Chondrocyte (in vitro differentiated cells): ENCODE data around the gene TNNT2. TPM values are rescaled to one million over a fixed set of nuclear protein-coding genes. Genes with fewer than 3 reads are reported as not detected.

Source experiments
- DNase-seq: peaks from one replicate; pipeline ENCODE4 v3.0.0; 2021; ENCODE audit warnings: mixed read lengths, low spot score
- H3K27ac Mint-ChIP-seq: one replicate; pipeline ENCODE4 v1.8.0; 2021; ENCODE audit warnings: mild to moderate bottlenecking, moderate library complexity, mixed read lengths; ENCODE audit not compliant: unreplicated experiment
- H3K27me3 Mint-ChIP-seq: 2 replicates; pipeline ENCODE4 v1.8.0; 2021; ENCODE audit warnings: low read depth, mixed read lengths
- H3K36me3 Mint-ChIP-seq: 2 replicates; pipeline ENCODE4 v1.8.0; 2021; ENCODE audit warnings: low read depth, mixed read lengths
- H3K4me1 Mint-ChIP-seq: 2 replicates; pipeline ENCODE4 v1.8.0; 2021; ENCODE audit warnings: low read depth, mild to moderate bottlenecking, mixed read lengths
- H3K4me3 Mint-ChIP-seq: one replicate; pipeline ENCODE4 v1.8.0; 2021; ENCODE audit warnings: mild to moderate bottlenecking, moderate library complexity, mixed read lengths; ENCODE audit not compliant: unreplicated experiment
- H3K9me3 Mint-ChIP-seq: 2 replicates; pipeline ENCODE4 v1.8.0; 2021; ENCODE audit warnings: low read depth, mixed read lengths
- CTCF ChIP-seq: fragments of 200-600 bp; sonication (generic); IDR thresholded peaks from 2 replicates; pipeline ENCODE4 v1.5.0; 2021; ENCODE audit warnings: antibody characterized with exemption, mild to moderate bottlenecking, moderate library complexity
- total RNA-seq: library from RNA; stranded (reverse); gene quantifications from 3 replicates; pipeline ENCODE4 v1.2.1, GENCODE V29; 2021

The TNNT2 gene
- total RNA-seq, 1 donor from 2014 or later = 21.6 TPM

DNA sequence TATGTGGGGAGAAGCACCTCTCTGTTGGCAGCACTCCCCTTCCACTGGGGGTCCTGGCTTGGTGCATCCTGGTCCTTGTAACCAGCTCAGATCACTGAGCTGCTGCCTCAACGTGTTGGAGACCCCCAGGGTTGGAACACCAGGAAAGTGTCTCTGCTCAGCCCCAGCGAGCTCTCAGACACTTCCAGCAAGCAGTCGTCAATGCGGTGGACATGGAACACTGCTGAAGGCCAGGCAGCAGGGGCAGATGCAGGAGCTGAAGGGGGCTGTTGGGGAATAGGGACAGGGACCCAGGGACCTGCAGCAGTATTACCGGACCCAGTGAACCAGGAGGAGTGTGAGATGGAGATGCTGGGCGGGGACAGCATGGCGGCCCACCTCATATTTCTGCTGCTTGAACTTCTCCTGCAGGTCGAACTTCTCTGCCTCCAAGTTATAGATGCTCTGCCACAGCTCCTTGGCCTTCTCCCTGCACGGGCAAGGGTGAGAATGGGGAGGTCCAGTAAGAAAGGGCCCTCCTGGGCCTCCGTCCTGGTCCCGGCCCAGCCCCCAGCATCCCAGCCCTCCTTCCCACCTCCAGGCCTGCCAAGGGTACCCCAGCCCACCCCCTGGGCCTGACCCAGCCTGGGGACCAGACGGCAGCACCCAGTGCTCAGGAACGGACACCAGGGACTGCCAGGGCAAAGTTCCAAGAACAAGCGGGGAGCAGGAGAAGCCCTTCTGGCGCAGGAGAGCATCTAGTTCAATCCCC, 16.4 kb downstream of the TNNT2 start:
- Mint-ChIP-seq H3K4me3 (no peak overlapping the region), H3K27ac (no peak overlapping the region), H3K36me3 (no peaks in the 10 kb centered on the region), H3K4me1 (peaks cover 12% of the 10 kb centered on the region), H3K9me3 (no peaks in the 10 kb centered on the region), H3K27me3 (peaks cover 4% of the 10 kb centered on the region)
- peak; percentile 86 for DNase-seq
- TF ChIP-seq CTCF = no peak

DNA sequence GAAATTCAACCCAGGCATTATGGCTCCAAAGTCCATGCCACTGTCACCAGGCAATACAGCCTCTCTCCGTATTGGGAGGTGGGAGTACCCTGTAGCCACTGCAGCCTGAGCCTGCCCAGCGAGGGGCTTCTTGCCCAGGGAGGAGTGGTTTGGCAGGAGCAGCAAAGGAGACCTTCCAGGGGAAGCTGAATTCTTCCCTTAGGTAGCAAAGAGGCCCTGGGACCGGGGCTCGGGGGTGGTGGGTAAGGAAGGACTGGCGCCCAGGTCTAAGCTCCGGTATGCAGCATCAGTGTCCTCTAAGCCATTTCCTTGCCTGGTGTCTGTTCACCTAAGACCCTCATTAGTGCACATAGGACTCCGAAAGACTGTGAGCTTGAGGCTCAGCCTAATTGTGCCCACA, 17.0 kb downstream of the TNNT2 start:
- TF ChIP-seq CTCF = no peak
- peak; percentile 46 for DNase-seq
- Mint-ChIP-seq H3K27me3 (peaks cover 4% of the 10 kb centered on the region), H3K4me3 (no peak overlapping the region), H3K27ac (no peak overlapping the region), H3K4me1 (peaks cover 12% of the 10 kb centered on the region), H3K36me3 (no peaks in the 10 kb centered on the region), H3K9me3 (no peaks in the 10 kb centered on the region)

DNA sequence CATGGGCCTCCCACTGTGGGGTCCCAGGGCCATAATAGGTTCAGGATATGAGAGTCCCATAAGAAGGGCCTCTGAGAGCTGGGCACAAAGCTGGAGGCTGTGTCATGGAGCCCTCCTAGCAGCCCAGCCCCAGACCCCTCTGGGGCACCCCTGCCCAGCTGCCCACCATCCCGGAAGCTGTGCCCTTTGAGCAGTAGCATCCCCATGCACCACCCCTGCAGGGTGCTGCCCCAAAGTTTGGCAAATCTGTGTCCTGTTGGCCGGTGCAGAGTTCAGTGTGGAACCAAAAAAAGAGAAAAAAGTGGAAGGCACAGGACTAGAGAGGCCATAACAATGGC, 17.6 kb downstream of the TNNT2 start:
- DNase-seq = peak; percentile 66
- no peak overlapping the region for H3K4me3 Mint-ChIP-seq
- no peak for TF ChIP-seq CTCF
- H3K27me3 Mint-ChIP-seq = peaks cover 4% of the 10 kb centered on the region
- no peak overlapping the region for H3K27ac Mint-ChIP-seq
- H3K36me3 Mint-ChIP-seq = no peaks in the 10 kb centered on the region
- H3K4me1 Mint-ChIP-seq = peaks cover 12% of the 10 kb centered on the region
- H3K9me3 Mint-ChIP-seq = no peaks in the 10 kb centered on the region

- peak; percentile 86 for DNase-seq
- no peaks in the 10 kb centered on the region for H3K36me3 Mint-ChIP-seq
- no peak for TF ChIP-seq CTCF
- H3K9me3 Mint-ChIP-seq = no peaks in the 10 kb centered on the region
- H3K4me1 Mint-ChIP-seq = peaks cover 12% of the 10 kb centered on the region
- H3K27me3 Mint-ChIP-seq = peaks cover 4% of the 10 kb centered on the region
- H3K4me3 Mint-ChIP-seq = no peak overlapping the region
- no peak overlapping the region for H3K27ac Mint-ChIP-seq
Measured at GRCh38 chr1:201359031-201359872, 18.2 kb downstream of the TNNT2 start.

DNA sequence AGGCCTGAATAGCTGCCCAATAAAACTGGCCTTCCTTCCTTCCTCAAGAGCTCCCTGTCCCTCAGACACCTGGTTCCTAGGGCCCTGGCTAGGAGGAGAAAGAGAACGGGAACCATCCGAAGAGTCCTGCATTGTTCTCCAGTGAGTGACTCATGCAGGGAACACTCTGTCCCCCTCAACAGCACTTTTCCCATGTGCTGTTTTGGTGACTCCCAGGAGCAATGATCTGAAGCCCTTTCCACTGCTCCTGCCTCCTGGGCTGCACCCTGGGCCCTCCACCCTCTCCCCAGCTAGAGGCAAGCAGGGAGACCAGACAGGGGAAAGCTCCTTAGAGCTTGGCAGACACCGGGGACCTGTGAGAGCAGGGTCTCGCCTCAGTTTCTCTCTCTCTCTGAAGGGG, 18.9 kb downstream of the TNNT2 start:
- no peak overlapping the region for H3K4me3 Mint-ChIP-seq
- H3K4me1 Mint-ChIP-seq = peaks cover 12% of the 10 kb centered on the region
- H3K36me3 Mint-ChIP-seq = no peaks in the 10 kb centered on the region
- H3K27me3 Mint-ChIP-seq = peaks cover 5% of the 10 kb centered on the region
- no peak overlapping the region for H3K27ac Mint-ChIP-seq
- H3K9me3 Mint-ChIP-seq = no peaks in the 10 kb centered on the region
- no peak for DNase-seq
- no peak for TF ChIP-seq CTCF
